SU-DHL-6 (cell line): ENCODE measurements around the gene LRRK2.
A peak's percentile ranks its signal among the peaks of the same experiment; 100 is the strongest.

ENCODE experiments used
- H2AFZ ChIP-seq: fragments of 200-600 bp; sonication (generic); 2 replicates; pipeline ENCODE4 v1.6.1; 2014; ENCODE audit warnings: low read depth, mild to moderate bottlenecking, moderate library complexity, mixed read lengths, antibody characterized with exemption, low read length; ENCODE audit not compliant: severe bottlenecking
- H3F3A ChIP-seq: fragments of 200-600 bp; shearing (Covaris generic); 2 replicates; pipeline ENCODE4 v1.6.0; 2016; ENCODE audit warnings: antibody characterized with exemption, mild to moderate bottlenecking; ENCODE audit not compliant: insufficient read depth
- H3K27ac ChIP-seq: fragments of 200-600 bp; sonication (generic); 2 replicates; pipeline ENCODE4 v1.5.1; 2016; ENCODE audit warnings: low read depth, mild to moderate bottlenecking, low read length, moderate library complexity, mixed read lengths
- H3K27me3 ChIP-seq: fragments of 200-600 bp; sonication (generic), shearing (Covaris generic); 2 replicates; pipeline ENCODE4 v1.6.0; 2014; ENCODE audit warnings: mild to moderate bottlenecking, low read length
- H3K36me3 ChIP-seq: fragments of 200-600 bp; sonication (generic); 2 replicates; pipeline ENCODE4 v1.6.1; 2014; ENCODE audit warnings: mild to moderate bottlenecking, low read length, mixed read lengths
- H3K4me2 ChIP-seq: fragments of 300-600, 200-600 bp; shearing (Covaris generic), sonication (generic); 2 replicates; pipeline ENCODE4 v1.6.0; 2014; ENCODE audit warnings: low read length, low read depth, mild to moderate bottlenecking; ENCODE audit not compliant: poor library complexity, severe bottlenecking
- H3K4me3 ChIP-seq: fragments of 200-600 bp; sonication (generic); 2 replicates; pipeline ENCODE4 v1.5.1; 2014; ENCODE audit warnings: antibody characterized with exemption, low read length, mild to moderate bottlenecking, mixed read lengths; ENCODE audit not compliant: insufficient read depth, poor library complexity, severe bottlenecking
- H3K79me2 ChIP-seq: fragments of 200-600 bp; sonication (generic); 2 replicates; pipeline ENCODE4 v1.6.1; 2014; ENCODE audit warnings: mild to moderate bottlenecking, low read length, moderate library complexity; ENCODE audit not compliant: insufficient read depth
- H3K9ac ChIP-seq: fragments of 200-600 bp; sonication (generic); 2 replicates; pipeline ENCODE4 v1.7.0; 2014; ENCODE audit warnings: mild to moderate bottlenecking, low read length
- H3K9me2 ChIP-seq: fragments of 200-600 bp; sonication (generic); replicated peaks from 2 replicates; pipeline ENCODE4 v1.6.1; 2014; ENCODE audit warnings: low read length; ENCODE audit not compliant: insufficient read depth
- H3K9me3 ChIP-seq: fragments of 200-600 bp; sonication (generic); 2 replicates; pipeline ENCODE4 v1.6.1; 2014; ENCODE audit warnings: low read length, mixed read lengths; ENCODE audit not compliant: insufficient read depth
- H4K20me1 ChIP-seq: fragments of 200-600 bp; sonication (generic); 2 replicates; pipeline ENCODE4 v1.6.1; 2014; ENCODE audit warnings: low read depth, mild to moderate bottlenecking, antibody characterized with exemption, low read length, moderate library complexity, mixed read lengths
- EZH2phosphoT487 ChIP-seq: fragments of 200-600 bp; sonication (generic), shearing (Covaris generic); conservative IDR thresholded peaks from 2 replicates; pipeline ENCODE4 v1.6.1; 2018; ENCODE audit warnings: mild to moderate bottlenecking, antibody characterized with exemption, low read length, moderate library complexity, mixed read lengths
- TF ChIP-seq, protein P1 (sequence below): fragments of 200-600 bp; sonication (generic); IDR thresholded peaks from one replicate; pipeline ENCODE4 v1.5.1; 2017; ENCODE audit warnings: antibody characterized with exemption, mild to moderate bottlenecking, low read length, moderate library complexity; ENCODE audit not compliant: insufficient read depth, poor library complexity, severe bottlenecking

Gene LRRK2

GRCh38 chr12:40224439-40225291, at the start of gene LRRK2:
LRRK2 (plus strand) TSS chr12:40224997; CDS start chr12:40225132, 135 bp downstream.
- no peaks in the 10 kb centered on the region for H3K79me2 ChIP-seq
- TF ChIP-seq, protein P1, sequence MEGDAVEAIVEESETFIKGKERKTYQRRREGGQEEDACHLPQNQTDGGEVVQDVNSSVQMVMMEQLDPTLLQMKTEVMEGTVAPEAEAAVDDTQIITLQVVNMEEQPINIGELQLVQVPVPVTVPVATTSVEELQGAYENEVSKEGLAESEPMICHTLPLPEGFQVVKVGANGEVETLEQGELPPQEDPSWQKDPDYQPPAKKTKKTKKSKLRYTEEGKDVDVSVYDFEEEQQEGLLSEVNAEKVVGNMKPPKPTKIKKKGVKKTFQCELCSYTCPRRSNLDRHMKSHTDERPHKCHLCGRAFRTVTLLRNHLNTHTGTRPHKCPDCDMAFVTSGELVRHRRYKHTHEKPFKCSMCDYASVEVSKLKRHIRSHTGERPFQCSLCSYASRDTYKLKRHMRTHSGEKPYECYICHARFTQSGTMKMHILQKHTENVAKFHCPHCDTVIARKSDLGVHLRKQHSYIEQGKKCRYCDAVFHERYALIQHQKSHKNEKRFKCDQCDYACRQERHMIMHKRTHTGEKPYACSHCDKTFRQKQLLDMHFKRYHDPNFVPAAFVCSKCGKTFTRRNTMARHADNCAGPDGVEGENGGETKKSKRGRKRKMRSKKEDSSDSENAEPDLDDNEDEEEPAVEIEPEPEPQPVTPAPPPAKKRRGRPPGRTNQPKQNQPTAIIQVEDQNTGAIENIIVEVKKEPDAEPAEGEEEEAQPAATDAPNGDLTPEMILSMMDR: no peak
- TF ChIP-seq EZH2phosphoT487: no peak
- H3K27me3 ChIP-seq: no peaks in the 10 kb centered on the region
- peak within 1 kb of the TSS; percentile 72 for H3K27ac ChIP-seq
- H3K9me2 ChIP-seq: no peaks in the 10 kb centered on the region
- peak within 1 kb of the TSS; percentile 89 for H3K4me2 ChIP-seq
- no peaks in the 10 kb centered on the region for H4K20me1 ChIP-seq
- H3K9ac ChIP-seq: peak within 1 kb of the TSS; percentile 55
- peak within 1 kb of the TSS; percentile 48 for H3K4me3 ChIP-seq
- peak within 1 kb of the TSS; percentile 79 for H2AFZ ChIP-seq
- no peaks in the 10 kb centered on the region; the same call in 1 of the 2 replicates for H3K36me3 ChIP-seq
- H3K9me3 ChIP-seq: no peaks in the 10 kb centered on the region
- peaks cover 33% of the 10 kb centered on the region for H3F3A ChIP-seq

GRCh38 chr12:40175045-40175444, 49.8 kb upstream of the LRRK2 start:
- H3K9me2 ChIP-seq: no peaks in the 10 kb centered on the region
- H3K27ac ChIP-seq: no peak overlapping the region
- no peaks in the 10 kb centered on the region for H3K79me2 ChIP-seq
- H3K9me3 ChIP-seq: no peaks in the 10 kb centered on the region
- no peak overlapping the region for H2AFZ ChIP-seq
- no peak overlapping the region for H3K9ac ChIP-seq
- no peaks in the 10 kb centered on the region for H4K20me1 ChIP-seq
- H3K27me3 ChIP-seq: no peaks in the 10 kb centered on the region
- no peaks in the 10 kb centered on the region for H3K36me3 ChIP-seq
- TF ChIP-seq, protein P1: no peak
- TF ChIP-seq EZH2phosphoT487: no peak
- H3F3A ChIP-seq: no peaks in the 10 kb centered on the region
- H3K4me2 ChIP-seq: no peak overlapping the region
- H3K4me3 ChIP-seq: no peak overlapping the region

GRCh38 chr12:40175489-40175888, 49.3 kb upstream of the LRRK2 start:
- H3K4me2 ChIP-seq: no peak overlapping the region
- no peak overlapping the region for H3K9ac ChIP-seq
- H3K36me3 ChIP-seq: no peaks in the 10 kb centered on the region
- H3K4me3 ChIP-seq: no peak overlapping the region
- H4K20me1 ChIP-seq: no peaks in the 10 kb centered on the region
- no peak overlapping the region for H2AFZ ChIP-seq
- H3F3A ChIP-seq: no peaks in the 10 kb centered on the region
- no peaks in the 10 kb centered on the region for H3K79me2 ChIP-seq
- no peak for TF ChIP-seq EZH2phosphoT487
- TF ChIP-seq, protein P1: no peak
- no peak overlapping the region for H3K27ac ChIP-seq
- no peaks in the 10 kb centered on the region for H3K9me3 ChIP-seq
- no peaks in the 10 kb centered on the region for H3K27me3 ChIP-seq
- H3K9me2 ChIP-seq: no peaks in the 10 kb centered on the region
